ENCODE results near the gene TNS4. TPM values are rescaled to one million over a fixed set of nuclear protein-coding genes. Genes with fewer than 3 reads are reported as not detected.

The TNS4 gene
- total and polyA plus RNA-seq, 3 experiments from 2014 or later = 0.41 to 3.1 (median 3.1) TPM

- H3K27me3 Mint-ChIP-seq = no peaks in the 10 kb centered on the region
- CTCF ChIA-PET = no interaction called here
- no peak overlapping the region for H3K27ac Mint-ChIP-seq
- no peaks in the 10 kb centered on the region for H3K36me3 ChIP-seq (ENCODE audit: insufficient read depth, low read length)
- no peaks in the 10 kb centered on the region for H3K27me3 ChIP-seq (ENCODE audit: insufficient read depth, low read length, poor library complexity, severe bottlenecking)
- no peaks in the 10 kb centered on the region for H3K9me3 ChIP-seq (ENCODE audit: low read length)
- no peaks in the 10 kb centered on the region for H3K4me1 ChIP-seq (ENCODE audit: insufficient read depth, low read length)
- DNase-seq = no peak
- H3K4me3 Mint-ChIP-seq = no peak overlapping the region
- H3K4me1 Mint-ChIP-seq = peaks cover 0 to 2% (median 0%) of the 10 kb centered on the region in 3 donors
- no peak overlapping the region for H3K4me3 ChIP-seq (ENCODE audit: low read length)
- no peaks in the 10 kb centered on the region for H3K36me3 Mint-ChIP-seq
- H3K9me3 Mint-ChIP-seq = no peaks in the 10 kb centered on the region
- POLR2A ChIA-PET = no interaction called here
- no peak overlapping the region for H3K27ac ChIP-seq (ENCODE audit: low read depth, low read length)
Observed at GRCh38 chr17:40500709-40501108, 714 bp downstream of the TNS4 start.

- Mint-ChIP-seq H3K27ac (no peak overlapping the region), H3K4me3 (no peak overlapping the region), H3K36me3 (no peaks in the 10 kb centered on the region), H3K27me3 (no peaks in the 10 kb centered on the region), H3K9me3 (no peaks in the 10 kb centered on the region), H3K4me1 (peaks cover 0 to 2% (median 0%) of the 10 kb centered on the region in 3 donors)
- Histone ChIP-seq H3K4me1 (ENCODE audit: insufficient read depth, low read length) (no peaks in the 10 kb centered on the region), H3K4me3 (ENCODE audit: low read length) (no peak overlapping the region), H3K27ac (ENCODE audit: low read depth, low read length) (no peak overlapping the region), H3K9me3 (ENCODE audit: low read length) (no peaks in the 10 kb centered on the region), H3K27me3 (ENCODE audit: insufficient read depth, low read length, poor library complexity, severe bottlenecking) (no peaks in the 10 kb centered on the region), H3K36me3 (ENCODE audit: insufficient read depth, low read length) (no peaks in the 10 kb centered on the region)
- ChIA-PET CTCF (no interaction called here), POLR2A (no interaction called here)
- no peak for DNase-seq
Observed at GRCh38 chr17:40500190-40500589, 1.2 kb downstream of the TNS4 start.

- no peak for DNase-seq
- Histone ChIP-seq H3K4me1 (ENCODE audit: insufficient read depth, low read length) (no peaks in the 10 kb centered on the region), H3K27me3 (ENCODE audit: insufficient read depth, low read length, poor library complexity, severe bottlenecking) (no peaks in the 10 kb centered on the region), H3K4me3 (ENCODE audit: low read length) (no peak overlapping the region), H3K27ac (ENCODE audit: low read depth, low read length) (no peak overlapping the region), H3K9me3 (ENCODE audit: low read length) (no peaks in the 10 kb centered on the region), H3K36me3 (ENCODE audit: insufficient read depth, low read length) (no peaks in the 10 kb centered on the region)
- no peak overlapping the region for H3K27ac Mint-ChIP-seq
- H3K9me3 Mint-ChIP-seq = no peaks in the 10 kb centered on the region
- no peaks in the 10 kb centered on the region for H3K27me3 Mint-ChIP-seq
- POLR2A ChIA-PET = no interaction called here
- peaks cover 0 to 4% (median 0%) of the 10 kb centered on the region in 3 donors for H3K4me1 Mint-ChIP-seq
- no peaks in the 10 kb centered on the region for H3K36me3 Mint-ChIP-seq
- CTCF ChIA-PET = no interaction called here
- H3K4me3 Mint-ChIP-seq = no peak overlapping the region
Observed at GRCh38 chr17:40499551-40500189, 1.8 kb downstream of the TNS4 start.

GRCh38 chr17:40498281-40499084, 2.9 kb downstream of the TNS4 start:
- H3K27me3 Mint-ChIP-seq = no peaks in the 10 kb centered on the region
- H3K27me3 ChIP-seq (ENCODE audit: insufficient read depth, low read length, poor library complexity, severe bottlenecking) = no peaks in the 10 kb centered on the region
- no peak overlapping the region for H3K4me3 Mint-ChIP-seq
- DNase-seq = no peak
- H3K4me1 Mint-ChIP-seq = peaks cover 0 to 4% (median 0%) of the 10 kb centered on the region in 3 donors
- no peaks in the 10 kb centered on the region for H3K36me3 Mint-ChIP-seq
- H3K4me1 ChIP-seq (ENCODE audit: insufficient read depth, low read length) = no peaks in the 10 kb centered on the region
- H3K9me3 ChIP-seq (ENCODE audit: low read length) = no peaks in the 10 kb centered on the region
- POLR2A ChIA-PET = no interaction called here
- peak overlapping the region in 1 of 8 donors; percentile 14 for H3K27ac Mint-ChIP-seq
- H3K4me3 ChIP-seq (ENCODE audit: low read length) = no peak overlapping the region
- CTCF ChIA-PET = no interaction called here
- no peaks in the 10 kb centered on the region for H3K9me3 Mint-ChIP-seq
- no peak overlapping the region for H3K27ac ChIP-seq (ENCODE audit: low read depth, low read length)
- no peaks in the 10 kb centered on the region for H3K36me3 ChIP-seq (ENCODE audit: insufficient read depth, low read length)

- Histone ChIP-seq H3K27me3 (ENCODE audit: insufficient read depth, low read length, poor library complexity, severe bottlenecking) (no peaks in the 10 kb centered on the region), H3K27ac (ENCODE audit: low read depth, low read length) (no peak overlapping the region), H3K4me1 (ENCODE audit: insufficient read depth, low read length) (no peaks in the 10 kb centered on the region), H3K36me3 (ENCODE audit: insufficient read depth, low read length) (no peaks in the 10 kb centered on the region), H3K9me3 (ENCODE audit: low read length) (no peaks in the 10 kb centered on the region), H3K4me3 (ENCODE audit: low read length) (no peak overlapping the region)
- Mint-ChIP-seq H3K27me3 (no peaks in the 10 kb centered on the region), H3K9me3 (no peaks in the 10 kb centered on the region), H3K36me3 (no peaks in the 10 kb centered on the region), H3K4me3 (no peak overlapping the region), H3K4me1 (peaks cover 0 to 4% (median 0%) of the 10 kb centered on the region in 3 donors), H3K27ac (no peak overlapping the region)
- no peak for DNase-seq
- ChIA-PET CTCF (no interaction called here), POLR2A (no interaction called here)
Observed at GRCh38 chr17:40497695-40498094, 3.7 kb downstream of the TNS4 start.

- ChIA-PET POLR2A (no interaction called here), CTCF (interaction anchor here (2.0 kb wide), 1 partner anchor 17 kb away, joined by 4 read pairs; no protein-coding TSS in a partner anchor)
- no peaks in the 10 kb centered on the region for H3K36me3 Mint-ChIP-seq
- H3K9me3 ChIP-seq (ENCODE audit: low read length) = no peaks in the 10 kb centered on the region
- H3K27me3 ChIP-seq (ENCODE audit: insufficient read depth, low read length, poor library complexity, severe bottlenecking) = no peaks in the 10 kb centered on the region
- peaks cover under 1% of the 10 kb centered on the region for H3K4me1 ChIP-seq (ENCODE audit: insufficient read depth, low read length)
- H3K36me3 ChIP-seq (ENCODE audit: insufficient read depth, low read length) = no peaks in the 10 kb centered on the region
- H3K27ac Mint-ChIP-seq = peak overlapping the region in 4 of 8 donors; percentile 4 to 77 (median 16)
- no peak overlapping the region for H3K4me3 Mint-ChIP-seq
- no peak overlapping the region for H3K27ac ChIP-seq (ENCODE audit: low read depth, low read length)
- H3K27me3 Mint-ChIP-seq = no peaks in the 10 kb centered on the region
- H3K4me1 Mint-ChIP-seq = peaks cover 0 to 4% (median under 1%) of the 10 kb centered on the region in 3 donors
- no peaks in the 10 kb centered on the region for H3K9me3 Mint-ChIP-seq
- peak in 1 of 5 donors; percentile 8 for DNase-seq
- H3K4me3 ChIP-seq (ENCODE audit: low read length) = no peak overlapping the region
Observed at GRCh38 chr17:40496634-40497420, 4.6 kb downstream of the TNS4 start.

GRCh38 chr17:40496170-40496569, 5.3 kb downstream of the TNS4 start:
- peaks cover 7% of the 10 kb centered on the region for H3K4me1 ChIP-seq (ENCODE audit: insufficient read depth, low read length)
- no peaks in the 10 kb centered on the region for H3K9me3 ChIP-seq (ENCODE audit: low read length)
- DNase-seq = peak in 1 of 5 donors; percentile 14
- no peak overlapping the region for H3K4me3 Mint-ChIP-seq
- H3K27me3 Mint-ChIP-seq = no peaks in the 10 kb centered on the region
- no peak overlapping the region for H3K27ac Mint-ChIP-seq
- no peak overlapping the region for H3K4me3 ChIP-seq (ENCODE audit: low read length)
- ChIA-PET CTCF (interaction anchor here (0.9 to 2.0 kb wide), 2 partner anchors 16 to 36 kb away, joined by 3 to 4 read pairs; no protein-coding TSS in a partner anchor), POLR2A (no interaction called here)
- peaks cover 3 to 7% (median 6%) of the 10 kb centered on the region in 3 donors for H3K4me1 Mint-ChIP-seq
- no peak overlapping the region for H3K27ac ChIP-seq (ENCODE audit: low read depth, low read length)
- no peaks in the 10 kb centered on the region for H3K27me3 ChIP-seq (ENCODE audit: insufficient read depth, low read length, poor library complexity, severe bottlenecking)
- H3K36me3 ChIP-seq (ENCODE audit: insufficient read depth, low read length) = no peaks in the 10 kb centered on the region
- no peaks in the 10 kb centered on the region for H3K9me3 Mint-ChIP-seq
- no peaks in the 10 kb centered on the region for H3K36me3 Mint-ChIP-seq

- Mint-ChIP-seq H3K9me3 (no peaks in the 10 kb centered on the region), H3K36me3 (no peaks in the 10 kb centered on the region), H3K27me3 (no peaks in the 10 kb centered on the region), H3K27ac (peak overlapping the region in 2 of 8 donors; percentile 16 to 30), H3K4me1 (peaks cover 13 to 17% (median 15%) of the 10 kb centered on the region in 3 donors), H3K4me3 (no peak overlapping the region)
- Histone ChIP-seq H3K27me3 (ENCODE audit: insufficient read depth, low read length, poor library complexity, severe bottlenecking) (no peaks in the 10 kb centered on the region), H3K27ac (ENCODE audit: low read depth, low read length) (no peak overlapping the region), H3K4me3 (ENCODE audit: low read length) (no peak overlapping the region), H3K4me1 (ENCODE audit: insufficient read depth, low read length) (peaks cover 18% of the 10 kb centered on the region), H3K9me3 (ENCODE audit: low read length) (no peaks in the 10 kb centered on the region), H3K36me3 (ENCODE audit: insufficient read depth, low read length) (no peaks in the 10 kb centered on the region)
- CTCF ChIA-PET = interaction anchor here (0.9 to 2.0 kb wide), 3 partner anchors 15 to 39 kb away, joined by 3 to 4 read pairs (median 4); no protein-coding TSS in a partner anchor
- POLR2A ChIA-PET = interaction anchor here (0.6 kb wide), 1 partner anchor 53 kb away, joined by 3 read pairs; no protein-coding TSS in a partner anchor
- no peak for DNase-seq
Observed at GRCh38 chr17:40495140-40495539, 6.3 kb downstream of the TNS4 start.

Data from CD8-positive, alpha-beta memory T cell (primary cell).